Adipose tissue (tissue), 3 donors: ENCODE measurements around the gene KRT9. TPM values are rescaled to one million over a fixed set of nuclear protein-coding genes. Genes with fewer than 3 reads are reported as not detected.
"Not testable (repeated sequence)": the region's sequence is repeated elsewhere in the genome, so short reads cannot be mapped to it uniquely, and the experiment has no call there.

ENCODE experiments used
- H3K27ac ChIP-seq: one replicate; pipeline ENCODE4 v1.5.1; 2013; ENCODE audit warnings: low read depth, low read length
- WGBS, 3 donors: extraction: QIAGEN DNeasy Blood & Tissue Kit; methylation state at CpG; one replicate each; pipeline ENCODE4 v1.1.7; 2013; 5-methylcytosine and 5-hydroxymethylcytosine counted together
- polyA plus RNA-seq, 3 donors: library from polyadenylated mRNA; stranded (reverse); fragments of 200-250 nt; gene quantifications; one replicate each; pipeline ENCODE4 v1.2.3, GENCODE V29; 2013
- donor health status: healthy with polysubstance abuse.
- donor health status: Bipolar disorder and iron deficiency.
- donor health status: healthy.

Gene KRT9
- polyA plus RNA-seq, 3 donors, result not detected

- 63 to 83% (median 64%) methylated on average over 8 of the region's 8 CpGs for WGBS, 3 donors
- no peak overlapping the region for H3K27ac ChIP-seq
Observed at GRCh38 chr17:41553987-41554680, 17.7 kb downstream of the KRT9 start.

- WGBS, 3 donors, result 79 to 89% (median 84%) methylated on average over 4 of the region's 4 CpGs
- no peak overlapping the region for H3K27ac ChIP-seq
Observed at GRCh38 chr17:41553176-41553575, 18.7 kb downstream of the KRT9 start.

- 84 to 93% (median 89%) methylated on average over 5 of the region's 5 CpGs for WGBS, 3 donors
- H3K27ac ChIP-seq, result no peak overlapping the region
Observed at GRCh38 chr17:41552455-41552854, 19.4 kb downstream of the KRT9 start.

GRCh38 chr17:41551365-41551764 lies 20.5 kb downstream of the KRT9 start:
- no peak overlapping the region for H3K27ac ChIP-seq
- WGBS, 3 donors, result 54 to 73% (median 62%) methylated on average over 5 of the region's 5 CpGs

- no peak overlapping the region for H3K27ac ChIP-seq
- 62 to 73% (median 71%) methylated on average over 8 of the region's 8 CpGs for WGBS, 3 donors
Observed at GRCh38 chr17:41549596-41550039, 22.2 kb downstream of the KRT9 start.

- no peak overlapping the region for H3K27ac ChIP-seq
- 0 to 3% (median 2%) methylated on average over 25 of the region's 25 CpGs for WGBS, 3 donors
Observed at GRCh38 chr17:41548844-41549595, 22.8 kb downstream of the KRT9 start.

GRCh38 chr17:41547921-41548843 lies 23.7 kb downstream of the KRT9 start:
- 26 to 43% (median 28%) methylated on average over 21 to 23 of the region's 23 CpGs for WGBS, 3 donors
- no peak overlapping the region for H3K27ac ChIP-seq

- 69 to 78% (median 75%) methylated on average over 9 of the region's 9 CpGs for WGBS, 3 donors
- no peak overlapping the region for H3K27ac ChIP-seq
Observed at GRCh38 chr17:41547378-41547841, 24.4 kb downstream of the KRT9 start.

- 94 to 99% (median 96%) methylated on average over 3 of the region's 3 CpGs for WGBS, 3 donors
- H3K27ac ChIP-seq, result no peak overlapping the region
Observed at GRCh38 chr17:41546819-41547218, 25.0 kb downstream of the KRT9 start.

- no peak overlapping the region for H3K27ac ChIP-seq
- 77 to 85% (median 84%) methylated on average over 13 of the region's 13 CpGs for WGBS, 3 donors
Observed at GRCh38 chr17:41545829-41546410, 25.9 kb downstream of the KRT9 start.

GRCh38 chr17:41544935-41545334 lies 26.9 kb downstream of the KRT9 start:
- no peak overlapping the region for H3K27ac ChIP-seq
- 82 to 95% (median 94%) methylated on average over 5 of the region's 5 CpGs for WGBS, 3 donors

GRCh38 chr17:41544491-41544892 lies 27.4 kb downstream of the KRT9 start:
- 50 to 67% (median 63%) methylated on average over 5 of the region's 5 CpGs for WGBS, 3 donors
- H3K27ac ChIP-seq, result no peak overlapping the region

- 84 to 86% (median 85%) methylated on average over 10 of the region's 10 CpGs for WGBS, 3 donors
- H3K27ac ChIP-seq, result not testable (repeated sequence)
Observed at GRCh38 chr17:41542786-41543185, 29.1 kb downstream of the KRT9 start.

- no peak overlapping the region for H3K27ac ChIP-seq
- WGBS, 3 donors, result 47 to 72% (median 60%) methylated on average over 2 of the region's 2 CpGs
Observed at GRCh38 chr17:41542357-41542756, 29.5 kb downstream of the KRT9 start.

GRCh38 chr17:41540921-41541625 lies 30.8 kb downstream of the KRT9 start:
- 76 to 90% (median 86%) methylated on average over 10 of the region's 10 CpGs for WGBS, 3 donors
- no peak overlapping the region for H3K27ac ChIP-seq

GRCh38 chr17:41539979-41540701 lies 31.7 kb downstream of the KRT9 start:
- no peak overlapping the region for H3K27ac ChIP-seq
- 63 to 82% (median 65%) methylated on average over 7 of the region's 7 CpGs for WGBS, 3 donors

GRCh38 chr17:41539071-41539492 lies 32.8 kb downstream of the KRT9 start:
- H3K27ac ChIP-seq, result no peak overlapping the region
- WGBS, 3 donors, result 77 to 85% (median 78%) methylated on average over 5 of the region's 5 CpGs
